DND-41 (cell line): ENCODE measurements around the gene LTBP3.
A peak's percentile ranks its signal among the peaks of the same experiment; 100 is the strongest.

Experiments used
- ATAC-seq: fragments of 200-7000 bp; cut with Tn5 transposase; 3 replicates; pipeline ENCODE4 v1.9.1; 2021; ENCODE audit warnings: low read depth; ENCODE audit not compliant: insufficient read depth
- DNase-seq: peaks from one replicate; pipeline ENCODE4 v3.0.0-alpha.2; 2020
- H2AFZ ChIP-seq: 2 replicates; pipeline ENCODE4 v1.6.0; 2012; ENCODE audit warnings: low read depth, low read length
- H3K27ac ChIP-seq: 2 replicates; pipeline ENCODE4 v1.5.1; 2012; ENCODE audit warnings: low read length, inconsistent platforms
- H3K27me3 ChIP-seq: fragments of 200-600 bp; sonication (generic); 2 replicates; pipeline ENCODE4 v1.6.0; 2012; ENCODE audit warnings: low read length, mild to moderate bottlenecking, inconsistent platforms; ENCODE audit not compliant: insufficient read depth, poor library complexity
- H3K36me3 ChIP-seq: 2 replicates; pipeline ENCODE4 v1.5.1; 2012; ENCODE audit warnings: low read length, inconsistent platforms; ENCODE audit not compliant: insufficient read depth
- H3K4me1 ChIP-seq: 2 replicates; pipeline ENCODE4 v1.5.1; 2012; ENCODE audit warnings: mild to moderate bottlenecking, low read length; ENCODE audit not compliant: insufficient read depth
- H3K4me2 ChIP-seq: 2 replicates; pipeline ENCODE4 v1.6.0; 2012; ENCODE audit warnings: mild to moderate bottlenecking, moderate library complexity, low read length, inconsistent platforms; ENCODE audit not compliant: insufficient read depth
- H3K4me3 ChIP-seq, 2 experiments: fragments of 200-600 bp in 1 of 2; shearing (Covaris generic) in 1 of 2; 2 replicates each; pipeline ENCODE4 v1.5.1; 2012 to 2016; ENCODE audit warnings: inconsistent platforms in 2 of 2, low read length in 2 of 2, mild to moderate bottlenecking in 2 of 2, low read depth in 1 of 2, moderate library complexity in 1 of 2
- H3K79me2 ChIP-seq: 2 replicates; pipeline ENCODE4 v1.6.0; 2012; ENCODE audit warnings: low read length, inconsistent platforms; ENCODE audit not compliant: insufficient read depth
- H3K9ac ChIP-seq: 2 replicates; pipeline ENCODE4 v1.6.0; 2012; ENCODE audit warnings: low read depth, mild to moderate bottlenecking, inconsistent platforms, low read length, moderate library complexity
- H3K9me3 ChIP-seq: 2 replicates; pipeline ENCODE4 v1.5.1; 2012; ENCODE audit warnings: low read length, moderate library complexity, mild to moderate bottlenecking, inconsistent platforms; ENCODE audit not compliant: insufficient read depth, severe bottlenecking
- H4K20me1 ChIP-seq: 2 replicates; pipeline ENCODE4 v1.6.0; 2012; ENCODE audit warnings: low read length; ENCODE audit not compliant: insufficient read depth
- EZH2 ChIP-seq: IDR thresholded peaks from 3 replicates; pipeline ENCODE4 v1.6.1; 2012; ENCODE audit warnings: borderline replicate concordance, low read depth, mild to moderate bottlenecking, moderate library complexity, low read length, inconsistent platforms; ENCODE audit not compliant: severe bottlenecking
- TF ChIP-seq, protein P1 (sequence below): IDR thresholded peaks from 2 replicates; pipeline ENCODE4 v1.5.1; 2012; ENCODE audit warnings: borderline replicate concordance, low read length, moderate library complexity, mild to moderate bottlenecking; ENCODE audit not compliant: poor library complexity, severe bottlenecking; ENCODE audit errors: extremely low read depth

Gene LTBP3

DNA sequence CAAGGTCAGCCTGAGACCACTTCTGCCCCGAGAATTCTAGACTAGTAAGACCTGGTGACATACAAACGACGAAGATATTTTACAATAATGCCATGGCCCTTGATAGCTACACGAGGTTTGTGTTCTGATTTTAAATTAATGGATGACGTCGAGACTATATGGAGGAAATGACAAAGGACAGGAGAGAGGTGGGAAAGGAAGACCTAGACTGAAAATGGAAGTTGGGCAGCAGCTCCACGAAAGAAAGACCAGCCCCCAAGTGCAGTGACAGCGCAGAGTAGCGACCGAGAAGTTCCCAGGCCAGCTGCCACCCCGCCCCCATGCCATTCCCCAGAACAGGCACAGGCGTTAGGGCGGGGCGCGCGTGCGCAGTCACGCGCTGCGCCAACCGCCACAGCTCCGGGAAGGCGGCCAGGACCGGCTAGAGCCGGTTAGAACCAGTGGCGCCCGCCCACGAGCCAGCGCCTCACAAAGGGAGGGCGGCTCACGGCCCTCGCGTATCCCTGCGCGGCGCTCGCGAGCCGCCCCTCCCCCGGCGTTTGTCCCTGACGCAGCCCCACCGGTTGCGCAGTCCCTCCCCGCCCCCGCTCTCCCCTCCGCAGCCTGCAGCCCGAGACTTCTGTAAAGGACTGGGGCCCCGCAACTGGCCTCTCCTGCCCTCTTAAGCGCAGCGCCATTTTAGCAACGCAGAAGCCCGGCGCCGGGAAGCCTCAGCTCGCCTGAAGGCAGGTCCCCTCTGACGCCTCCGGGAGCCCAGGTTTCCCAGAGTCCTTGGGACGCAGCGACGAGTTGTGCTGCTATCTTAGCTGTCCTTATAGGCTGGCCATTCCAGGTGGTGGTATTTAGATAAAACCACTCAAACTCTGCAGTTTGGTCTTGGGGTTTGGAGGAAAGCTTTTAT lies 60.8 kb downstream of the LTBP3 start:
- Histone ChIP-seq H3K4me1 (peaks cover 16% of the 10 kb centered on the region), H3K27me3 (no peaks in the 10 kb centered on the region), H3K79me2 (peaks cover 69% of the 10 kb centered on the region), H3K4me3 (peak overlapping the region; percentile 89 to 98), H3K36me3 (peaks cover 29% of the 10 kb centered on the region), H3K4me2 (peak overlapping the region; percentile 84), H3K9ac (peak overlapping the region; percentile 96), H3K27ac (peak overlapping the region; percentile 100), H4K20me1 (peaks cover 30% of the 10 kb centered on the region), H2AFZ (peak overlapping the region; percentile 23; the same call in 1 of the 2 replicates), H3K9me3 (peaks cover 2% of the 10 kb centered on the region)
- DNase-seq (peak; percentile 99), ATAC-seq (peak; percentile 80)
- TF ChIP-seq, protein P1, sequence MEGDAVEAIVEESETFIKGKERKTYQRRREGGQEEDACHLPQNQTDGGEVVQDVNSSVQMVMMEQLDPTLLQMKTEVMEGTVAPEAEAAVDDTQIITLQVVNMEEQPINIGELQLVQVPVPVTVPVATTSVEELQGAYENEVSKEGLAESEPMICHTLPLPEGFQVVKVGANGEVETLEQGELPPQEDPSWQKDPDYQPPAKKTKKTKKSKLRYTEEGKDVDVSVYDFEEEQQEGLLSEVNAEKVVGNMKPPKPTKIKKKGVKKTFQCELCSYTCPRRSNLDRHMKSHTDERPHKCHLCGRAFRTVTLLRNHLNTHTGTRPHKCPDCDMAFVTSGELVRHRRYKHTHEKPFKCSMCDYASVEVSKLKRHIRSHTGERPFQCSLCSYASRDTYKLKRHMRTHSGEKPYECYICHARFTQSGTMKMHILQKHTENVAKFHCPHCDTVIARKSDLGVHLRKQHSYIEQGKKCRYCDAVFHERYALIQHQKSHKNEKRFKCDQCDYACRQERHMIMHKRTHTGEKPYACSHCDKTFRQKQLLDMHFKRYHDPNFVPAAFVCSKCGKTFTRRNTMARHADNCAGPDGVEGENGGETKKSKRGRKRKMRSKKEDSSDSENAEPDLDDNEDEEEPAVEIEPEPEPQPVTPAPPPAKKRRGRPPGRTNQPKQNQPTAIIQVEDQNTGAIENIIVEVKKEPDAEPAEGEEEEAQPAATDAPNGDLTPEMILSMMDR = peak; percentile 6
- TF ChIP-seq EZH2 = no peak

DNA sequence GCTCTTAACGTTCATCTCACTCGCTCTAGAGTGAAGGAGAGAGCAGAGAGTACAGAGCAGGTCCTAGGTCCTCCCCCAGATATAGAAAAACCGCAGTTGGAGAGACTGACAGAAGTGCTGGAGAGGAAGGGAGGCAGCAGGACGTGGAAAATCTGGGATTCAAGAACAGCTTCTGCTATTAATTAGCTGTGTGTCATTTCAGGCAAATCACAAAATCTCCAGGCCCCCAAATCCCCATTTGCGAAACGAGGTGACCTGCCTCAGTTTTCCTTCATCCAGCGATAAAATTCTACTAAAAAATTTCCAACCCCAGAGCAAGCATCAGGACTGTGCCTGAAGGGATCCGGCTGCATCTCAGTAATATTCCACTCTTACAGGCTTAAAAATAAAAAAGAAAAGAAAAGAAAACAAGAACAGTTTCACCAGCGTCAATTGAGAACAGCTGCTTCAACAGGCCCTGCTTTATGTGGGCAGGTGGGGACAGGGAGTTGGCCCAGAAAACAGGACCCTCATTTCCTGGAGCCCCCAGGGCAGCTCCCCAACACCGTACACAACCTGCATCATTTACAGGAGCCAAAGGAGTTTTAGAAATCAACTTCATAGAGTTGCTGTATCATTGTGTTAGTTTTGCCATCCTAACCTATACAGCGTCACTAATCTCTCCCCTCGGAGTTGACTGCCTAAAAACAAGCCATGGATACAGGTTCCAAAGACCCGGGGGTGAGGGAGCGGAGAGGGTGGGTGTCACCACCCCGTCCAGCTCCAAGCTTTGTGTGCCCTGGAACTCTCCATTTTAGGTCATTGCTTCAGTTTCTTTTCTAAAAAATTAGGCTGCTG lies 61.6 kb downstream of the LTBP3 start:
- Histone ChIP-seq H3K9me3 (peaks cover 2% of the 10 kb centered on the region), H3K4me3 (peak overlapping the region; percentile 5 to 52; a peak in 3 of 4 replicates), H3K36me3 (peaks cover 20% of the 10 kb centered on the region), H2AFZ (peak overlapping the region; percentile 23), H3K4me2 (peak overlapping the region; percentile 64), H3K27ac (peak overlapping the region; percentile 94), H3K27me3 (no peaks in the 10 kb centered on the region), H3K4me1 (peaks cover 16% of the 10 kb centered on the region), H3K79me2 (peaks cover 60% of the 10 kb centered on the region), H3K9ac (peak overlapping the region; percentile 66), H4K20me1 (peaks cover 22% of the 10 kb centered on the region)
- no peak for TF ChIP-seq EZH2
- DNase-seq = peak; percentile 65
- peak; percentile 29 for ATAC-seq

DNA sequence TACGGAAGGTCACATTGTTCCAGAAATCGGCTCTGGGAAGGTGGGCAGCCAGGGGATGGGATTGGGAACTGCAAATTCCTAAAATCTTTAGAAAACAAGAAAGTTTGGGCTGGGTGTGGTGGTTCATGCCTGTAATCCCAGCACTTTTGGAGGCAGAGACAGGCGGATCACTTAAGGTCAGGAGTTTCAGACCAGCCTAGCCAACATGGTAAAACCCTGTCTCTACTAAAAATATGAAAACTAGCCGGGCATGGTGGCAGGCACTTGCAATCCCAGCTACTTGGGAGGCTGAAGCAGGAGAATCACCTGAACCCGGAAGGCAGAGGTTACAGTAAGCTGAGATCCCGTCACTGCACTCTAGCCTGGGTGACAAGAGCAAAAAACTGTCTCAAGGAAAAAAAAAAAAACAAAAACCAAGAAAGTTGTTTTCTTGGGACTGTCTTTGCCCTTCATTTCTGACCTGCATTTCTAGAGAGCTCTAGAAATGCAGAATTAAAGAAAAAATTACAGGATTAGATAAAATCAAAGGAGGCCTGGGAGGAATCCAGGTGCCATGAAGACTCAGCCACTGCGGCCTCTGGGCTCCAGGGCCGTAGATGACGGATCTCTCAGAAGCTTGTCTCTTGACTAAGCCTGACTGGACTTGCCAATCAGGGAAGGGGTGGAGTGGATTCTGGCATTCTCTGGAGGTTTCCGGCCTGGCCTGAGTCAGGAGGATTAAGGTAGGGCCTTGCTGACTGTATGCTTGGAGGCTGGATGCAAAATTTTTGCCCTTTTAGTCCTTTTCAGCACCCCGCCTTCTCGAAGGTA lies 64.6 kb downstream of the LTBP3 start:
- Histone ChIP-seq H3K27me3 (no peaks in the 10 kb centered on the region), H3K79me2 (peaks cover 30% of the 10 kb centered on the region), H3K36me3 (no peaks in the 10 kb centered on the region; the same call in 1 of the 2 replicates), H3K9me3 (no peaks in the 10 kb centered on the region), H2AFZ (no peak overlapping the region), H4K20me1 (no peaks in the 10 kb centered on the region), H3K4me2 (no peak overlapping the region), H3K27ac (no peak overlapping the region), H3K4me1 (peaks cover 16% of the 10 kb centered on the region), H3K4me3 (no peak overlapping the region), H3K9ac (no peak overlapping the region)
- ATAC-seq (no peak), DNase-seq (no peak)
- TF ChIP-seq, protein P1 = no peak
- no peak for TF ChIP-seq EZH2
